SK-N-SH treated with all-trans-retinoic acid at 6 μM for 48 hours (cell line): Measurements from ENCODE around the gene WWC1.

Experiments used
- ATAC-seq: fragments of 200-7000 bp; cut with Tn5 transposase; 3 replicates; pipeline ENCODE4 v1.9.1; 2020; ENCODE audit warnings: mild to moderate bottlenecking, moderate library complexity
- ARNTL ChIP-seq: fragments of 450-650 bp; formaldehyde crosslinking; IDR thresholded peaks from 2 replicates; pipeline ENCODE4 v1.5.0; 2020; ENCODE audit warnings: low read depth, mild to moderate bottlenecking, moderate library complexity, borderline replicate concordance
- BACH2 ChIP-seq: fragments of 250-450 bp; sonication (Bioruptor Pico); IDR thresholded peaks from 2 replicates; pipeline ENCODE4 v1.9.0; 2021; ENCODE audit warnings: mild to moderate bottlenecking, borderline replicate concordance
- CREB5 ChIP-seq: fragments of 250-450 bp; sonication (Bioruptor Pico); IDR thresholded peaks from 2 replicates; pipeline ENCODE4 v1.5.1; 2020; ENCODE audit warnings: low read depth, mild to moderate bottlenecking, moderate library complexity
- CSDC2 ChIP-seq: fragments of 250-450 bp; sonication (Bioruptor Pico); IDR thresholded peaks from 2 replicates; pipeline ENCODE4 v1.5.0; 2020; ENCODE audit warnings: mild to moderate bottlenecking, moderate library complexity
- CSRNP3 ChIP-seq: fragments of 250-450 bp; sonication (Bioruptor Pico); IDR thresholded peaks from 2 replicates; pipeline ENCODE4 v1.5.1; 2021; ENCODE audit warnings: mild to moderate bottlenecking, moderate library complexity
- ESRRG ChIP-seq: fragments of 250-450 bp; sonication (Bioruptor Pico); IDR thresholded peaks from 2 replicates; pipeline ENCODE4 v1.6.1; 2021; ENCODE audit warnings: mild to moderate bottlenecking
- GLIS3 ChIP-seq: fragments of 250-450 bp; sonication (Bioruptor Pico); IDR thresholded peaks from 2 replicates; pipeline ENCODE4 v1.5.0; 2020; ENCODE audit warnings: mild to moderate bottlenecking, moderate library complexity
- ISL1 ChIP-seq: fragments of 250-450 bp; sonication (Bioruptor Pico); IDR thresholded peaks from 2 replicates; pipeline ENCODE4 v2.1.2; 2022; ENCODE audit warnings: mild to moderate bottlenecking, moderate library complexity
- OSR1 ChIP-seq: fragments of 250-450 bp; sonication (Bioruptor Pico); IDR thresholded peaks from 2 replicates; pipeline ENCODE4 v1.8.0; 2022; ENCODE audit warnings: moderate library complexity, mild to moderate bottlenecking, inconsistent platforms
- PPARA ChIP-seq: fragments of 250-450 bp; sonication (Bioruptor Pico); IDR thresholded peaks from 2 replicates; pipeline ENCODE4 v1.5.0; 2020; ENCODE audit warnings: mild to moderate bottlenecking, borderline replicate concordance
- RARB ChIP-seq: fragments of 250-450 bp; sonication (Bioruptor Pico); IDR thresholded peaks from 2 replicates; pipeline ENCODE4 v1.8.0; 2021; ENCODE audit warnings: mild to moderate bottlenecking, moderate library complexity
- SNAI2 ChIP-seq: fragments of 250-450 bp; sonication (Bioruptor Pico); IDR thresholded peaks from 2 replicates; pipeline ENCODE4 v1.5.0; 2020; ENCODE audit warnings: mild to moderate bottlenecking, moderate library complexity
- TCF4 ChIP-seq: fragments of 250-450 bp; sonication (Bioruptor Pico); IDR thresholded peaks from 2 replicates; pipeline ENCODE4 v1.8.0; 2021; ENCODE audit warnings: mild to moderate bottlenecking, moderate library complexity, borderline replicate concordance
- TOX ChIP-seq: fragments of 250-450 bp; sonication (Bioruptor Pico); IDR thresholded peaks from 2 replicates; pipeline ENCODE4 v1.8.0; 2021; ENCODE audit warnings: mild to moderate bottlenecking, moderate library complexity, borderline replicate concordance
- TSHZ2 ChIP-seq: fragments of 250-450 bp; sonication (Bioruptor Pico); IDR thresholded peaks from 2 replicates; pipeline ENCODE4 v1.5.0; 2020; ENCODE audit warnings: mild to moderate bottlenecking, moderate library complexity
- ZC3H10 ChIP-seq: fragments of 250-450 bp; sonication (Bioruptor Pico); IDR thresholded peaks from 2 replicates; pipeline ENCODE4 v1.5.1; 2021; ENCODE audit warnings: mild to moderate bottlenecking, moderate library complexity
- ZFP3 ChIP-seq: fragments of 250-450 bp; sonication (Bioruptor Pico); IDR thresholded peaks from 2 replicates; pipeline ENCODE4 v1.5.0; 2020; ENCODE audit warnings: mild to moderate bottlenecking, moderate library complexity
- ZFP30 ChIP-seq: fragments of 450-650 bp; formaldehyde crosslinking; IDR thresholded peaks from 2 replicates; pipeline ENCODE4 v1.5.0; 2022; ENCODE audit warnings: mild to moderate bottlenecking, moderate library complexity
- ZNF565 ChIP-seq: fragments of 450-650 bp; formaldehyde crosslinking; conservative IDR thresholded peaks from 2 replicates; pipeline ENCODE4 v1.5.0; 2020; ENCODE audit warnings: low read depth, mild to moderate bottlenecking, moderate library complexity
- ZNF70 ChIP-seq: fragments of 450-650 bp; formaldehyde crosslinking; IDR thresholded peaks from 2 replicates; pipeline ENCODE4 v1.5.0; 2020; ENCODE audit warnings: mild to moderate bottlenecking, moderate library complexity
- ZNF8 ChIP-seq: fragments of 450-650 bp; formaldehyde crosslinking; IDR thresholded peaks from 2 replicates; pipeline ENCODE4 v1.5.0; 2020; ENCODE audit warnings: mild to moderate bottlenecking, moderate library complexity
- TF ChIP-seq, protein P1 (sequence below): fragments of 250-450 bp; sonication (Bioruptor Pico); IDR thresholded peaks from 2 replicates; pipeline ENCODE4 v1.8.0; 2021; ENCODE audit warnings: low read depth, mild to moderate bottlenecking, moderate library complexity, borderline replicate concordance
- TF ChIP-seq, protein P2 (sequence below): fragments of 250-450 bp; sonication (Bioruptor Pico); IDR thresholded peaks from 2 replicates; pipeline ENCODE4 v1.8.0; 2020; ENCODE audit warnings: mild to moderate bottlenecking, moderate library complexity, borderline replicate concordance

The WWC1 gene

GRCh38 chr5:168400429-168401220, 109.2 kb downstream of the WWC1 start:
- TF ChIP-seq, protein P1, sequence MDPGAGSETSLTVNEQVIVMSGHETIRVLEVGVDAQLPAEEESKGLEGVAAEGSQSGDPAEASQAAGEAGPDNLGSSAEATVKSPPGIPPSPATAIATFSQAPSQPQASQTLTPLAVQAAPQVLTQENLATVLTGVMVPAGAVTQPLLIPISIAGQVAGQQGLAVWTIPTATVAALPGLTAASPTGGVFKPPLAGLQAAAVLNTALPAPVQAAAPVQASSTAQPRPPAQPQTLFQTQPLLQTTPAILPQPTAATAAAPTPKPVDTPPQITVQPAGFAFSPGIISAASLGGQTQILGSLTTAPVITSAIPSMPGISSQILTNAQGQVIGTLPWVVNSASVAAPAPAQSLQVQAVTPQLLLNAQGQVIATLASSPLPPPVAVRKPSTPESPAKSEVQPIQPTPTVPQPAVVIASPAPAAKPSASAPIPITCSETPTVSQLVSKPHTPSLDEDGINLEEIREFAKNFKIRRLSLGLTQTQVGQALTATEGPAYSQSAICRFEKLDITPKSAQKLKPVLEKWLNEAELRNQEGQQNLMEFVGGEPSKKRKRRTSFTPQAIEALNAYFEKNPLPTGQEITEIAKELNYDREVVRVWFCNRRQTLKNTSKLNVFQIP = no peak
- no peak for TF ChIP-seq CSRNP3 (CRISPR knock-in tag)
- TF ChIP-seq ZNF565 (CRISPR knock-in tag) = no peak
- TF ChIP-seq RARB (CRISPR knock-in tag) = no peak
- TF ChIP-seq ZNF8 (CRISPR knock-in tag) = no peak
- no peak for TF ChIP-seq TOX (CRISPR knock-in tag)
- TF ChIP-seq, protein P2, sequence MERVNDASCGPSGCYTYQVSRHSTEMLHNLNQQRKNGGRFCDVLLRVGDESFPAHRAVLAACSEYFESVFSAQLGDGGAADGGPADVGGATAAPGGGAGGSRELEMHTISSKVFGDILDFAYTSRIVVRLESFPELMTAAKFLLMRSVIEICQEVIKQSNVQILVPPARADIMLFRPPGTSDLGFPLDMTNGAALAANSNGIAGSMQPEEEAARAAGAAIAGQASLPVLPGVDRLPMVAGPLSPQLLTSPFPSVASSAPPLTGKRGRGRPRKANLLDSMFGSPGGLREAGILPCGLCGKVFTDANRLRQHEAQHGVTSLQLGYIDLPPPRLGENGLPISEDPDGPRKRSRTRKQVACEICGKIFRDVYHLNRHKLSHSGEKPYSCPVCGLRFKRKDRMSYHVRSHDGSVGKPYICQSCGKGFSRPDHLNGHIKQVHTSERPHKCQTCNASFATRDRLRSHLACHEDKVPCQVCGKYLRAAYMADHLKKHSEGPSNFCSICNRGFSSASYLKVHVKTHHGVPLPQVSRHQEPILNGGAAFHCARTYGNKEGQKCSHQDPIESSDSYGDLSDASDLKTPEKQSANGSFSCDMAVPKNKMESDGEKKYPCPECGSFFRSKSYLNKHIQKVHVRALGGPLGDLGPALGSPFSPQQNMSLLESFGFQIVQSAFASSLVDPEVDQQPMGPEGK (CRISPR knock-in tag) = no peak
- TF ChIP-seq SNAI2 (CRISPR knock-in tag) = no peak
- TF ChIP-seq ZFP30 (CRISPR knock-in tag) = no peak
- TF ChIP-seq TCF4 = no peak
- no peak for TF ChIP-seq CREB5 (CRISPR knock-in tag)
- TF ChIP-seq ESRRG = no peak
- TF ChIP-seq CSDC2 (CRISPR knock-in tag) = no peak
- TF ChIP-seq GLIS3 = no peak
- no peak for TF ChIP-seq BACH2 (CRISPR knock-in tag)
- TF ChIP-seq ISL1 (CRISPR knock-in tag) = no peak
- no peak for TF ChIP-seq ARNTL (CRISPR knock-in tag)
- TF ChIP-seq ZFP3 (CRISPR knock-in tag) = no peak
- ATAC-seq = no peak

DNA sequence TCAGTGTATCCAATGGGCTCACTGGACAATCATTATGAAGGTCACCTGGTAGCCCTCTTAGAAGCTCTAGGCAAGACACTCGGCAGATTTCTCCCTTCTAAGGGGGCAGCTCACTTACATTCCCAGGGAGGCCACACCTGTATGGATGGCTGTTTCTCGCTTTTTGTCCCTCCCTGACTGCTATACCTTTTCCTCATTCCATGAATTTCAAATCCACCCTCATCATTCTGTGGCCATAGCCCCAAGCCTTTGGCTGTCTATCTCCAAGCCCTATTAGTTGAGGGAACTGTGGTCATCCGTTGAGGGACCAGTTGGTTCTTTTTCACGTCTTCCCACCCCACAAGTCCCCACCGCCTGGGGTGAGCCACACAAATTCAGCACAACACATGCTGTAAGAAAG, 109.8 kb downstream of the WWC1 start:
- TF ChIP-seq ZNF70 (CRISPR knock-in tag) = no peak
- TF ChIP-seq ZC3H10 (CRISPR knock-in tag) = no peak
- TF ChIP-seq CREB5 (CRISPR knock-in tag) = no peak
- no peak for TF ChIP-seq RARB (CRISPR knock-in tag)
- no peak for TF ChIP-seq ZFP3 (CRISPR knock-in tag)
- TF ChIP-seq ISL1 (CRISPR knock-in tag) = no peak
- no peak for TF ChIP-seq OSR1
- no peak for TF ChIP-seq PPARA
- TF ChIP-seq ZNF8 (CRISPR knock-in tag) = no peak
- no peak for TF ChIP-seq BACH2 (CRISPR knock-in tag)
- no peak for TF ChIP-seq ZNF565 (CRISPR knock-in tag)
- no peak for TF ChIP-seq ESRRG
- no peak for TF ChIP-seq TSHZ2
- no peak for TF ChIP-seq SNAI2 (CRISPR knock-in tag)
- no peak for TF ChIP-seq TOX (CRISPR knock-in tag)
- no peak for TF ChIP-seq ARNTL (CRISPR knock-in tag)
- TF ChIP-seq GLIS3 = no peak
- no peak for TF ChIP-seq TCF4
- TF ChIP-seq CSDC2 (CRISPR knock-in tag) = no peak
- TF ChIP-seq, protein P2 (CRISPR knock-in tag) = no peak
- ATAC-seq = no peak
